Choroid plexus epithelial cell (primary cell): Measurements from ENCODE around the gene RNASE4.
"Not testable (repeated sequence)": the region's sequence is repeated elsewhere in the genome, so short reads cannot be mapped to it uniquely, and the experiment has no call there.

Experiments used
- DNase-seq: peaks from one replicate; pipeline ENCODE4 v3.0.0-alpha.2; 2010; ENCODE audit warnings: low read depth
- H3K4me3 ChIP-seq: 2 replicates; pipeline ENCODE4 v1.5.1; 2011; ENCODE audit warnings: low read depth, mild to moderate bottlenecking, control low read depth, low read length, moderate library complexity
- TF ChIP-seq, protein P1 (sequence below): conservative IDR thresholded peaks from 2 replicates; pipeline ENCODE4 v1.5.1; 2011; ENCODE audit warnings: low read depth, mild to moderate bottlenecking, control low read depth, inconsistent platforms, low read length, moderate library complexity

RNASE4 gene

DNA sequence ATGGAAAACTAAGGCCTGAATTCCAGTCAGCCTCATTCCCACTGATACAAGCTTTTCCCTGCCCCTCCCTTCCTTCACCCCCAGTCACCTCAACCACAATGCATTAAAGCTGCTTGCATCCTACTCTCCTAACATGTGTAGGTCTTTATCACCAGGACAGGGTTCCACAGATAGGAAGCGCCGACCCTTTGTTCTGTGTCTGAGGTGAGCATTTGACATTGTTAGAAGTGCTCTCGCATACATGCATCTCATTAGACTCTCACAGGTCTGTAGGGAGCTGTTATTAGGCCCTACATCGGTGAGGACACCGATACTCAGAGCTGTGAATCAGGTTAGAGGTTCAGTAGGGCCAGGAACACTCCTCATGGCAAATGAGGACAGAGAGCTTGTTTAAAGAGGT, 48.1 kb downstream of the RNASE4 start:
- TF ChIP-seq, protein P1, sequence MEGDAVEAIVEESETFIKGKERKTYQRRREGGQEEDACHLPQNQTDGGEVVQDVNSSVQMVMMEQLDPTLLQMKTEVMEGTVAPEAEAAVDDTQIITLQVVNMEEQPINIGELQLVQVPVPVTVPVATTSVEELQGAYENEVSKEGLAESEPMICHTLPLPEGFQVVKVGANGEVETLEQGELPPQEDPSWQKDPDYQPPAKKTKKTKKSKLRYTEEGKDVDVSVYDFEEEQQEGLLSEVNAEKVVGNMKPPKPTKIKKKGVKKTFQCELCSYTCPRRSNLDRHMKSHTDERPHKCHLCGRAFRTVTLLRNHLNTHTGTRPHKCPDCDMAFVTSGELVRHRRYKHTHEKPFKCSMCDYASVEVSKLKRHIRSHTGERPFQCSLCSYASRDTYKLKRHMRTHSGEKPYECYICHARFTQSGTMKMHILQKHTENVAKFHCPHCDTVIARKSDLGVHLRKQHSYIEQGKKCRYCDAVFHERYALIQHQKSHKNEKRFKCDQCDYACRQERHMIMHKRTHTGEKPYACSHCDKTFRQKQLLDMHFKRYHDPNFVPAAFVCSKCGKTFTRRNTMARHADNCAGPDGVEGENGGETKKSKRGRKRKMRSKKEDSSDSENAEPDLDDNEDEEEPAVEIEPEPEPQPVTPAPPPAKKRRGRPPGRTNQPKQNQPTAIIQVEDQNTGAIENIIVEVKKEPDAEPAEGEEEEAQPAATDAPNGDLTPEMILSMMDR, result no peak
- no peak for DNase-seq

DNA sequence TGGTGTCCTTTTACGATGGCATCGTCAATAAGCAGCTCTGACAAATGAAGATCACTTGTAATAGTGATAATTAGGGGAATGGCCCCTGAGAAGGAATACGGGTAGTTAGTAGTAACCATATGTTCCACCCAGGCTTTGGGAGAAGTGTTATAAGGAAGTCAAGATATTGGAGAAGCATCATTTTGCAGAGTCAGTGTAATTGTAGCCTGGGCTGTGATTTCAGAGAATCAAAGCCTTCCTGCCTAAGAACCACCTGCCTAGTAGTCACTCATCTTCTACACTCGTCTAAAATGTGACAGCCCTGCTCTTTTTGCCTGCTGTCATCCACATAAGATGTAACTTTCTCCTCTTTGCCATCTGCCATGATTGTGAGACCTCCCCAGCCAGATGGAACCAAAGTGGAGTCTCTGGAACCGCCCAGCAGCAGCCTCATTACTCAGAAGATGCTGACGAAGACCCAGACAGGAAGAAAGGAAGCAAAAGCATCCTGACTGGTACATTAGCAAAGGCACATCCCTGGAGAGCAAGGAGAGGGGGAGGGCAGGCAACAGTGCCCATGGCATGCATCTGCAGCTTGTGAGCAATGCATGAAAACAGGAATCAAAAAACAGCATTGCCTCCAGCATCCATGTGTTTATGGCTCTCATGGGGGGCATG, 48.7 kb downstream of the RNASE4 start:
- no peak for DNase-seq
- TF ChIP-seq, protein P1, result no peak

More for the DNA sequence above, 48.1 kb downstream of the RNASE4 start:
- H3K4me3 ChIP-seq, result no peak overlapping the region

DNA sequence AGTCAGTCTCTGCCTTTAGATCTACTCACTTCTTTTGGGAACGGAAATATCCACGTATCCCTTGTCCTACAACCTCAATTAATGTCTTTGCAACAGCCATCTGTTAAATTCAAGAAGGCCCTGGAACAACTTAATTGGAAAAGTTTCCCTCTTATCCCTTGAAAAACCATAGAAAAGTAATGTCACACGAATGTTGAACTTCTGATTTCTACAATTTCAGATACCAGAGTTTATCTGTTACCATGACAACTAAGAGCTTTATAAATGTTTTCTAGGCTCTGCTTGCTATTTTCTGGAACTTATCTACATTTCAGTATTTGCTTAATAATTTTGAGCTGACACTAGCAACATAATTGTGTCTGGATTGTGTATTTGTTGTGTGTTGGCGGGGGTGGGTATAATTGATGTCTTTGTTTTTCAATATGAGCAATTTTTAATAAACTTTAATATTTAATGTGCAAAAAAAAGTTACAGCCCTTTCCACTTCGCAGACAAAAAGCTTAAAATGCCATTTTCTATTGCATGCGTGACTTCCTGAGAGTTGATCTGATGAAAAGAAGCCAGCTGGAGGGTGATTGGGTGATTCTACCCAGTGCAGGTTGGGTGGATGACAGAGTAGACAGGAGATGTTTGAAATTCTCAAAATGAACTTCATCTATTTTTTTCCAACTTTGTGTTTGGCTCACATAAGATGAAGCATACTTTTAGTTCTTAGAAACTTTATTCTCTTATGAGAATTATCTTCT, 49.5 kb downstream of the RNASE4 start:
- no peak for DNase-seq
- no peak overlapping the region for H3K4me3 ChIP-seq
- TF ChIP-seq, protein P1, result no peak

More for the DNA sequence above, 48.7 kb downstream of the RNASE4 start:
- no peak overlapping the region for H3K4me3 ChIP-seq

DNA sequence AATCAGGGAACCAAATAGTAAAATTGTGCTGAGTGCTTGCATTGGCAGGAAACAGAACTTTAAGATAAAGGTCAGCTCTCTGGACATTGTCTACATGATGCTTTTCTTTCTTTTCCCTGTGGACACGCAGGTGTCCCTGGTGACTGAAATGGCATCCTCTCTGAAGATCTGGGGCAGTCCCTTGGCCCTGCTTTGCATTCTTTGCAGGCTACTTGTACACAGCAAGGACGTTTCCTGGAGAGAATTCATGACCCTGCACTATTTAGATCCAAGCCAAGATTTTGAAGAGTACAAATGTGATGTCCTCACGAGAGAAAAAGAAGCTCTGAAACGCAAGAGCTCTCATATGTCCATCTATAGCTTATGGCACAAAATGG, 50.1 kb downstream of the RNASE4 start:
- TF ChIP-seq, protein P1, result no peak
- DNase-seq, result no peak

DNA sequence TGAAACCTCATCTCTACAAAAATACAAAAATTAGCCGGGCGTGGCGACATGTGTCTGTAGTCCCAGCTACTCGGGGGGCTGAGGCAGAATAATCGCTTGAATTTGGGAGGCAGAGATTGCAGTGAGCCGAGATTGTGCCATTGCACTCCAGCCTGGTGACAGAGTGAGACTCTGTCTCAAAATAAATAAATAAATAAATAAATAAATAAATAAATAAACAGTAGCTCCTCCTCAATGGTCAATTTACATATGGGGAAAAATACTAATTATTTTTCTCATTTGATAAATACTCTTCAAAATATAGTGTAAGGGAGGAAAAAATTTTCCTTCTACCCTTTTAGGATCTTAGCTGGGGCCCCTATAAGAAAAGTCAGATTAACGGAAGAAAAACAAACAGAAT, 53.9 kb downstream of the RNASE4 start:
- not testable (repeated sequence) for H3K4me3 ChIP-seq, DNase-seq

More for the DNA sequence above, 50.1 kb downstream of the RNASE4 start:
- H3K4me3 ChIP-seq, result no peak overlapping the region

DNA sequence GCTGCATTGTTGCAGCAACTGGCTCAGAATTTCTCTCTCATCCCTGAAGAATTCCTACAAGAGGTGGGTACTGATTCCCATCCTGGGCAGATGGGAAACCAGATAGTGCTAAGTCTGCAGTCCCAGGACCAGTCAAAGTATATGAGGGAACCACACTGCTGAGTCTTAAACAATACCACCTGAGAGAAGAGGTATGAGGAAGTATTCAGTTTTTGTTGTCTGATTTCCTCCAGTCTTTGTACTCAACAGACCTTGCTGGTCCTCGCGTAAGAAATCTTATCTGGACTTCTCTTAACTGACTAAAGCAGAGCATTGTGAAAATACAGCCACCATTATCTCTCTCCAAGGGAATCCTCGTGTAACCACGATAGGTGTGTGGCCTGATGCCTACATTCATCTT, 57.8 kb downstream of the RNASE4 start:
- no peak for DNase-seq
- TF ChIP-seq, protein P1, result no peak

DNA sequence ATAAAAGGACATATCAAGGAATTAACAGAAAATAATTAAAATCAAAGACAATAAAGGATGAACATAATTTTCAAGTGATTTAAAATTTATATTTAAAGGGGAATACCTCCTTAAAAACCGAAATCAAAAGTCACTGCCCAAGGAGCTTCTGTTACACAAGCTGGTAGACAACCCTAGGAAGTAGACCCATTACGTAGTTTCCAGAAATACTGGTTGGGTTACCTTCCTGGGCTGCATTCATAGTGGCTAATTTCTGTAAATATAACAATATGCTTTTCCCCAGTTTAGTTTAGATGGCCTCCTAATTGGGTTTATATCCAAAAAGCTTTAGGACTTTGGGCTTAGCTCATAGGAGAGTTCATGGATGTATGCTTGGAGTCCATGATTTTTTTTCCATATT, 59.2 kb downstream of the RNASE4 start:
- TF ChIP-seq, protein P1, result no peak
- no peak for DNase-seq
- no peak overlapping the region for H3K4me3 ChIP-seq

More for the DNA sequence above, 57.8 kb downstream of the RNASE4 start:
- no peak overlapping the region for H3K4me3 ChIP-seq
